ENCODE data around the gene MR1.

MR1 gene

DNA sequence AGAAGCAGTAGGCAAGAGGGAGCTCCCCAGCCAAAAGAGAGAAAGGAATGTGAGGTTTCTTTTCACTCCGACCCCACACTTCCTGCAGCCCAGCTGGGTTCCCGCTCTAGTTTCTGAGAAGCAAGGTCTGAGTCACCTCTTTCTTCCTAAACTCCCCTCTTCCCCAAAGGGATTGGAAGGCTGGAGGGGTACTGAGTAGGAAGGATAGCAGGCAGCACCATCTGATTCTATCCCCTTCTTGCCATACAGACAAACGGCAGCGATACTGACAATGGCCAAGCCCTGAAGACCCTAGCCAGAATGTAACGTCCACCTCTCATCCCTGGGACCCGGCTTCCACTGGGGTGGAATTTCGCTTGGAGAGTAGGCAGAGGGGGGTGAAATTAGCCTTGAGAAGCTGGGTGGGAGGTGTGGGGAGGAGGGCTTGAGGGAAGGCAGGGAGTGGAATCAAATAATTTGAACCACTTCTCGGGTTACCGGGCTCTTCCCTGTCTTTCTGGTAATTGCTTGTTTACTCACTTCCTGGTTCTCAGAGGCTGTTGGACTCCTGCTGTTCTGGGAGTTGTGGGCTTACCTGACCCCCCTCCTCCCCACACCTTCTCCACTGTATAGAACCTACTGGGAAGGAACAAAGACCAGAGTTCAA lies 67.9 kb downstream of the MR1 start:
- no peaks in the 10 kb centered on the region for H3K9me3 Mint-ChIP-seq
- no peak for ATAC-seq

GRCh38 chr1:181102841-181103240 lies 69.1 kb downstream of the MR1 start:
- Mint-ChIP-seq H3K4me3 (no peak overlapping the region), H3K36me3 (peaks cover 21% of the 10 kb centered on the region), H3K27ac (no peak overlapping the region), H3K9me3 (no peaks in the 10 kb centered on the region), H3K4me1 (peaks cover 71% of the 10 kb centered on the region)
- no peak for ATAC-seq
- DNase-seq (ENCODE audit: low spot score in 2 of 2), result no peak

More for the DNA sequence above, 67.9 kb downstream of the MR1 start:
- Mint-ChIP-seq H3K27ac (no peak overlapping the region), H3K36me3 (peaks cover 21% of the 10 kb centered on the region), H3K4me1 (peaks cover 83% of the 10 kb centered on the region), H3K4me3 (no peak overlapping the region)
- DNase-seq (ENCODE audit: low spot score in 2 of 2), result no peak

GRCh38 chr1:181103399-181103798 lies 69.6 kb downstream of the MR1 start:
- H3K9me3 Mint-ChIP-seq, result no peaks in the 10 kb centered on the region
- H3K27ac Mint-ChIP-seq, result no peak overlapping the region
- ATAC-seq (no peak), DNase-seq (ENCODE audit: low spot score in 2 of 2) (no peak)
- H3K4me3 Mint-ChIP-seq, result no peak overlapping the region
- H3K36me3 Mint-ChIP-seq, result peaks cover 21% of the 10 kb centered on the region
- peaks cover 66% of the 10 kb centered on the region for H3K4me1 Mint-ChIP-seq

GRCh38 chr1:181104042-181104789 lies 70.4 kb downstream of the MR1 start:
- DNase-seq (ENCODE audit: low spot score in 2 of 2) (no peak), ATAC-seq (no peak)
- no peaks in the 10 kb centered on the region for H3K9me3 Mint-ChIP-seq
- H3K4me1 Mint-ChIP-seq, result peaks cover 63% of the 10 kb centered on the region
- peak overlapping the region; percentile 56 for H3K27ac Mint-ChIP-seq
- H3K36me3 Mint-ChIP-seq, result peaks cover 21% of the 10 kb centered on the region
- H3K4me3 Mint-ChIP-seq, result peak overlapping the region; percentile 70

- Mint-ChIP-seq H3K27ac (peak overlapping the region; percentile 56), H3K36me3 (peaks cover 16% of the 10 kb centered on the region), H3K9me3 (no peaks in the 10 kb centered on the region), H3K4me1 (peaks cover 63% of the 10 kb centered on the region), H3K4me3 (peak overlapping the region; percentile 70)
- ATAC-seq (peak; percentile 35), DNase-seq (ENCODE audit: low spot score in 2 of 2) (no peak)
Observed at GRCh38 chr1:181104790-181105133, 71.0 kb downstream of the MR1 start.

- peaks cover 14% of the 10 kb centered on the region for H3K36me3 Mint-ChIP-seq
- H3K27ac Mint-ChIP-seq, result peak overlapping the region; percentile 77
- ATAC-seq (peak; percentile 94), DNase-seq (ENCODE audit: low spot score in 2 of 2) (peak; percentile 83 to 90)
- peaks cover 57% of the 10 kb centered on the region for H3K4me1 Mint-ChIP-seq
- peak overlapping the region; percentile 70 for H3K4me3 Mint-ChIP-seq
- no peaks in the 10 kb centered on the region for H3K9me3 Mint-ChIP-seq
Observed at GRCh38 chr1:181105134-181106021, 71.6 kb downstream of the MR1 start.

- H3K36me3 Mint-ChIP-seq, result peaks cover 14% of the 10 kb centered on the region
- peak overlapping the region; percentile 77 for H3K27ac Mint-ChIP-seq
- H3K4me3 Mint-ChIP-seq, result peak overlapping the region; percentile 70
- DNase-seq (ENCODE audit: low spot score in 2 of 2) (no peak), ATAC-seq (no peak)
- H3K4me1 Mint-ChIP-seq, result peaks cover 52% of the 10 kb centered on the region
- no peaks in the 10 kb centered on the region for H3K9me3 Mint-ChIP-seq
Observed at GRCh38 chr1:181106022-181106312, 72.2 kb downstream of the MR1 start.

- DNase-seq (ENCODE audit: low spot score in 2 of 2) (no peak), ATAC-seq (no peak)
- Mint-ChIP-seq H3K36me3 (peaks cover 14% of the 10 kb centered on the region), H3K4me1 (peaks cover 46% of the 10 kb centered on the region), H3K4me3 (peak overlapping the region; percentile 70), H3K27ac (no peak overlapping the region), H3K9me3 (no peaks in the 10 kb centered on the region)
Observed at GRCh38 chr1:181106479-181106878, 72.7 kb downstream of the MR1 start.

DNA sequence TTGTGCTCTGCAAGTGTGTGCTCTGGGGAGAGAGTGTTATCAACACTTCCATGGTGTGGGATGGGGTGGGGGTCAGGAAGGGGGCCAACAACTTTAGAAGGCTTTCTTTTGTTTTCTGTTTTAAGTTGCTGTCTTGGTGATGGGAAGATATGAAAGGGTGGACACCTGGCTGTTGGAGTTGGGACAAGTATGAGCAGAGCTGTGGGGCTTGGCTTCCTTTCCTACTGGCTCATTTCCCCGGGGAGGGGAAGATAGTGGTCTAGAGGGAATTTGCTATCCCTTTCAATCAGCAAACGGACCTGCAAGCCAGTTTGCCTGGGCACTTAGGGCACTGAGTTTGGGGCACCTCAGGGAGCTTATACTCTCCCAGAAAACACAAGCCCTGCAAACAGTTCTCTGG lies 73.9 kb downstream of the MR1 start:
- H3K36me3 Mint-ChIP-seq, result peaks cover 14% of the 10 kb centered on the region
- H3K4me3 Mint-ChIP-seq, result no peak overlapping the region
- DNase-seq (ENCODE audit: low spot score in 2 of 2) (no peak), ATAC-seq (no peak)
- H3K4me1 Mint-ChIP-seq, result peaks cover 37% of the 10 kb centered on the region
- peak overlapping the region; percentile 33 for H3K27ac Mint-ChIP-seq
- H3K9me3 Mint-ChIP-seq, result no peaks in the 10 kb centered on the region

- Mint-ChIP-seq H3K4me1 (peaks cover 30% of the 10 kb centered on the region), H3K36me3 (peaks cover 14% of the 10 kb centered on the region), H3K27ac (no peak overlapping the region), H3K9me3 (no peaks in the 10 kb centered on the region), H3K4me3 (no peak overlapping the region)
- ATAC-seq (no peak), DNase-seq (ENCODE audit: low spot score in 2 of 2) (no peak)
Observed at GRCh38 chr1:181108304-181108867, 74.6 kb downstream of the MR1 start.

- peaks cover 21% of the 10 kb centered on the region for H3K4me1 Mint-ChIP-seq
- DNase-seq (ENCODE audit: low spot score in 2 of 2) (no peak), ATAC-seq (no peak)
- peak overlapping the region; percentile 20 for H3K27ac Mint-ChIP-seq
- H3K9me3 Mint-ChIP-seq, result no peaks in the 10 kb centered on the region
- no peak overlapping the region for H3K4me3 Mint-ChIP-seq
- peaks cover 9% of the 10 kb centered on the region for H3K36me3 Mint-ChIP-seq
Observed at GRCh38 chr1:181110013-181110412, 76.2 kb downstream of the MR1 start.
